Measurements from ENCODE around the gene DOHH.
"Not testable (repeated sequence)": the region's sequence is repeated elsewhere in the genome, so short reads cannot be mapped to it uniquely, and the experiment has no call there.

Gene DOHH

DNA sequence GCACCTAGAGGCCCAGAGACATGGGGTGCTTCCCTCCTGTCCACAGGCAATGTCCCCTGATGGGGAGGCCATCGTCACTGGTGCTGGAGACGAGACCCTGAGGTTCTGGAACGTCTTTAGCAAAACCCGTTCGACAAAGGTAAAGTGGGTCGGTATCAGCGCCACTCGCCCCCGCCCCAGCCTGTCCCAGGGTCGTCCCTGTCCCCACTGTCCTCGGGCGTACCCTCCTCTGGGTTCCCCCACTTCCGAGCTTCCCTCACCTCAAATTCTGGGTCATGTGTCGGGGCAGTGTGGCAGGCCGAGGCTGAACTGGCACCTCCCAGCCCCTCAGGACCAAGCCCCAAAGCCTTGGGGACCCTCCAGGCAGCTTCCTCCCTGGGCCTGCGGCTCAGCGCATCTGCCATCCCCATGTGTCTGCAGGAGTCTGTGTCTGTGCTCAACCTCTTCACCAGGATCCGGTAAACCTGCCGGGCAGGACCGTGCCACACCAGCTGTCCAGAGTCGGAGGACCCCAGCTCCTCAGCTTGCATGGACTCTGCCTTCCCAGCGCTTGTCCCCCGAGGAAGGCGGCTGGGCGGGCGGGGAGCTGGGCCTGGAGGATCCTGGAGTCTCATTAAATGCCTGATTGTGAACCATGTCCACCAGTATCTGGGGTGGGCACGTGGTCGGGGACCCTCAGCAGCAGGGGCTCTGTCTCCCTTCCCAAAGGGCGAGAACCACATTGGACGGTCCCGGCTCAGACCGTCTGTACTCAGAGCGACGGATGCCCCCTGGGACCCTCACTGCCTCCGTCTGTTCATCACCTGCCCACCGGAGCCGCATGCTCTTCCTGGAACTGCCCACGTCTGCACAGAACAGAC is 34.1 kb upstream of the DOHH start:
- no peak for DNase-seq (ENCODE audit: low spot score)

GRCh38 chr19:3533563-3534216 is 33.2 kb upstream of the DOHH start:
- DNase-seq (ENCODE audit: low spot score) = no peak

GRCh38 chr19:3533033-3533432 is 32.6 kb upstream of the DOHH start:
- DNase-seq (ENCODE audit: low spot score) = no peak

GRCh38 chr19:3532154-3532786 is 31.8 kb upstream of the DOHH start:
- no peak for DNase-seq (ENCODE audit: low spot score)

DNA sequence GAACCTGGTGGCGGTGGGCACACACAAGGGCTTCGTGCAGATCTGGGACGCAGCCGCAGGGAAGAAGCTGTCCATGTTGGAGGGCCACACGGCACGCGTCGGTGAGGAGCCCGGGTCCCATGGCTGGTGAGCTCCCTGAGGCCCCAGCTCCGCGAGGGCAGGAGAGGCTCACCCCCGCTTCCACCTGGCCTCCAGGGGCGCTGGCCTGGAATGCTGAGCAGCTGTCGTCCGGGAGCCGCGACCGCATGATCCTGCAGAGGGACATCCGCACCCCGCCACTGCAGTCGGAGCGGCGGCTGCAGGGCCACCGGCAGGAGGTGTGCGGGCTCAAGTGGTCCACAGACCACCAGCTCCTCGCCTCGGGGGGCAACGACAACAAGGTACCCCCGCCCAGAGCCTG is 31.2 kb upstream of the DOHH start:
- DNase-seq (ENCODE audit: low spot score) = no peak

DNA sequence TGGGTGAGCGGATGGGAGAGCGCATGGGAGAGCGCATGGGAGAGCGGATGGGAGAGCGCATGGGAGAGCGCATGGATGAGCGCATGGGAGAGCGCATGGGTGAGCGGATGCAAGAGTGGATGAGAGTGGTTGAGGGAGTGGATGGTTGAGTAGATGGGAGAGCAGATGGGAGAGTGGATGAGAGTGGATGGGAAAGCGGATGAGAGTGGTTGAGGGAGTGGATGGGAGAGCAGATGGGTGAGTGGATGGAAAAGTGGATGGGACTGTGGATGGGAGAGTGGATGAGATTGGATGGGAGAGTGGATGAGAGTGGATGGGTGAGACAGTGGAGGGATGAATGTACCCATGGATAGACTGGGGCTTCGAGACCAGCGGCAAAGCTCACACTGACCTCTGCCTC is 29.9 kb upstream of the DOHH start:
- no peak for DNase-seq (ENCODE audit: low spot score)

- DNase-seq (ENCODE audit: low spot score) = not testable (repeated sequence)
Measured at GRCh38 chr19:3529299-3529698, 28.8 kb upstream of the DOHH start.

DNA sequence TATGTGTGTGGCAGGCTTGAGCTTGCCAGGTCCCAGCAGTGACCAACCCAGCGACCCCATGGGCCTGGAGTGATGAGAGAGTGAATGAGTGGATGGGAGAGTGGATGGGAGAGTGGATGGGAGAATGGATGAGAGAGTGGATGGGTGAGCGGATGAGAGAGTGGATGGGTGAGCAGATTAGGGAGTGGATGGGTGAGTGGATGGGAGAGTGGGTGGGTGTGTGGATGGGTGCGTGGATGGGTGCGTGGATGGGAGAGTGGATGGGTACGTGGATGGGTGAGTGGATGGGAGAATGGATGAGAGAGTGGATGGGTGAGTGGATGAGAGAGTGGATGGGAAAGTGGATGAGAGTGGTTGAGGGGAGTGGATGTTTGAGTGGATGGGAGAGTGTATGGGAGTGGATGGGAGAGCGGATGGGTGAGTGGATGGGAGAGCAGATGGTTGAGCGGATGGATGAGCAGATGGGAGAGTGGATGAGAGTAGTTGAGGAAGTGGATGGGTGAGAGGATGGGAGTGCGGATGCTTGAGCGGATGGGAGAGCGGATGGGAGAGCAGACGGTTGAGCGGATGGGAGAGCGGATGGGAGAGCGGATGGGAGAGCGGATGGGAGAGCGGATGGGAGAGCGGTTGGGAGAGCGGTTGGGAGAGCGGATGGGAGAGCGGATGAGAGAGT is 28.2 kb upstream of the DOHH start:
- no peak for DNase-seq (ENCODE audit: low spot score)

DNA sequence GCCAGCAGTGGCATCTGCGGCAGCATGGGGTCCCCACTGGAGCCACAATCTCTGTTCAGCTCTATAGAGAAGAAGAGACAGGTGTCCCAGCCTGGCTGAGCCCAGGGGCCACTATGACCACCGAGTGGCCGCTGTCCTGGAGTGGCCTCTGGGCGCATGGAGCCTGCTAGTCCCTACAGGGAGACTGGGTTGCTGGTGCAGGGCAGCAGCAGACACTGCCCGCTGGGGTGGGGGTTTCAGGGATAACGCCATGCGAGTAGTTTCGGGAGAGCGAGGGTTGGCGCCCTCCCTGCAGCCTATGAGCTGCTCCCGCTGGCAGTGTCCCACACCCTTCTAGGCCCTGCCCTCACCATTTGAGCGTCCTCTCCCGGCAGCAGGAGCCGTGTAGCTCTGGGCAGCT is 27.6 kb upstream of the DOHH start:
- no peak for DNase-seq (ENCODE audit: low spot score)

DNA sequence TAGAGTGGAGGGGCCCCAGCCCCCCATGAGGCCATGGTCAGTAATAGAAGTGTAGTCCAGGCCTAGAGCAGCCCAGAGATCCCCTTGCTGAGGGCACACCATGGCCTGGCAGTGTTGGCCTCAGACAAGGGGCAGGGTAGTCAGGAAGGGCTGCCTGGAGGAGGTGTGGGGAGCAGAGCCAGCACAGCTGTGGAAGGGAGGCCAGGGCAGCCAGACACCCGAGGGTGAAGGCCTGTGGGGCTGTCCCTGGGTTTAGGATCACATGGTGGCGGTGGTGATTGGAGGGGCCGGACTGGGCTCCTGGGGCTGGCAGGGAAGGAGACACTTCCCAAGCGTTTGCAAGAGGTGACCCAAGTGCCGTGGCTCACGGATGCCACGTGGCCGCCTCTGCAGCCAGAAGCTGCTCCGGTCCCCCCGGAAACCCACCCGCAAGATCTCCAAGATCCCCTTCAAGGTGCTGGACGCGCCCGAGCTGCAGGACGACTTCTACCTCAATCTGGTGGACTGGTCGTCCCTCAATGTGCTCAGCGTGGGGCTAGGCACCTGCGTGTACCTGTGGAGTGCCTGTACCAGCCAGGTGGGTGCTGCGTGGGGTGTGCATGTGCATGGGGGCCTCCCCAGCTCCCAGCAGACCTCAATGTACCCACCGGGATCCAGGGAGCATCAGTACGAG is 26.9 kb upstream of the DOHH start:
- no peak for DNase-seq (ENCODE audit: low spot score)

- no peak for DNase-seq (ENCODE audit: low spot score)
Measured at GRCh38 chr19:3526507-3527237, 26.2 kb upstream of the DOHH start.

DNA sequence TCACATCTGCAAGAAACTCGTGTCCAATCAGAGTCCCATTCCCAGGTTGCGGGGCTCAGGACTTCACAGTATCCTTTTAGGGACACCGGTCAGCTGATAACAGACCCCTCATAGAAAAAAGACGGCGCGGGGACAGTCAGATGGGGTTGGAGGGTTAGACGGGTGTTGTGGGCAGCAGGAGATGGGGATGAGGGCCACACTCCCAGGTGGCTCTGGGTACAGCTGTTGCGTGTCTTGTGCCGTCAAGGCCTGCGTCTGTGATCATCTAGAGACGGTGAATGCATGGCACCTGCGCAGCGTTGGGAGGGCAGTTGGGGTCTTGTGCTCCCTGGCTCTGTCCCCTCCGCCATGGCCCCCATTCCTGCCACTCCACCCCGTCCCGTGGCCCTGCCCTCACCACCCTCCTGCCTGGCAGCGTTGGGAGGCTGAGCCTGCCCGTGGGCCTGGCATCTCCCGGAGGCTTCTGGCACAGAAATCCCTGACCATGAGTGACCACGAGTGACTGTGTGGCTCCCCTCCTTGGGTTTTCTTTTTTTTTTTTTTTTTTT is 24.5 kb upstream of the DOHH start:
- DNase-seq (ENCODE audit: low spot score) = no peak

DNA sequence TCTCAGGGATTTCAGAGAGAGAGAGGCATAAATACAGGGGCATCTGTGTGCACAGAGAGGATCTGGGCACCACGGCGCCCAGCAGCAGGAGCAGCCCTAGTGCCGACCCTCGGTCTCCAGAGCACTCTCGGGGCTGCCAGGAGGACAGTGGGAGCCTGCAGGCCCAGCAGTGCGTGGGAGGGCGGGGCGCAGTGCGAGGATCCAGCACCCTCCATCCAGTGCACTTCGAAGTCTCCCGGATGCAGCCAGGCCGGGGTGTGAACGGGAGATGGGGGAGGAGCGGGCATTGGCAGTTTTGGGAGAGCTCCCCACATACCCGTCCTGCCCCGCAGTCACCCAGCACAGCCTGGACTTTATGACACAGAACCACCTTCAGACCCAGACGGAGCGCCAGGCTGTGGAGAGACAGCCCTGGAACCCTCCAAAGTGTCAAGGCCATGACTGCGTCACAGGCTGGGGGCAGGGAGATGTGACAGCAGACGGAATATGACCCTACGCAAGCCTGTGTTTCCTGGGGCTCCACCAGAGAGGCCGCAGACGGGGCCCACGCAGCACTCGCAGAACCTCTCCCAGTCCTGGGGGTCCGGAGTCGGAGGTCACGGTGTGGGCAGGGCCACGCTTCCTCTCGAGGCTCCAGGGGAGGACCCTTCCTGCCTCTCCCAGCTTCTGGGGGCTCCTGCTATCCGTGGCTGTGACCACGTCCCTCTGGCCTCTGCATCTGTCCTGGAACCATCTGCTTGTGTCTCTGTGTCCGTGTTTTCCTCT is 23.8 kb upstream of the DOHH start:
- DNase-seq (ENCODE audit: low spot score) = no peak

GRCh38 chr19:3523361-3524077 is 23.0 kb upstream of the DOHH start:
- no peak for DNase-seq (ENCODE audit: low spot score)

DNA sequence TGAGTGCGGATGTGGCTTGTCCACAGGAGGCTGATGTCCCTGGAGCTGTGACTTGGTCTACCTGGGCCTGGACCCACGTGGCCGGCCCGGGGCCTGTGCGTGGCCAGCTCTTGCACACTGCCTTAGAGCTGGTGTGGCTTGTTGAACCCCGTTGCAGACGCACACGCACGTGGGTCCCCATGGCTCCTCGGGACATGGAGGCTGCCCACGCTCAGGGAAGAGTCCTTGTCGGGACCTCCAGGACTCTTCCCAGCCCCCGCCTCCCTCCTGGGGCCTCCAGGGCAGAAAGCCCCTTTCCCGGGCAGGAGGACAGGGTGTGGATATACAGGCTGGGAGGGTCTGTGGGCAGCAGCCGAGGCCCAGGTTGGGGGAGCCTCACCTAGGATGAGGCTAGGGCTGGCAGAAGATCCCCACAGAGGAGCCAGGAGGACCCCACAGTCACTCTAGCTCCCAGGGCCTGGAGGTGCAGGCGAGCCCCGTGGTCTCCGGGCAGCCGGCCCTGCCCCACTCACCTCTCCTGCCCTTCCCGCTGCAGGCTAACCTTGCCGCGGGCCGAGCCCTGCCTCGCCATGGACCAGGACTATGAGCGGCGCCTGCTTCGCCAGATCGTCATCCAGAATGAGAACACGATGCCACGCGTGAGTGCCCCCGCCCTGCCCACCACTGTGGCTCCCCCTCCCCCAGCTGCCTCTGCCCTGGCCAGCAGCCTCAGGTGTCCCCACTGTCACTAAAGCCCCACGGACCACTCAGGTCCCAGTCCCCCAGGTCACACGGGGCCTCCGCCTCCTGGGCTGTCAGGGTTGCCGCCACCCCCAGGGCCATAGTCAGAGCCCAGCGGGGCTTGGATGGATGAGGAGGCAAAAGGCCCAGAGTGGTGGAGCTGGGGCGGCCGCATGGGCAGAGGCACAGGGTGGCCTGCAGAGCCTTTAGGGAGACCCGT is 22.2 kb upstream of the DOHH start:
- DNase-seq (ENCODE audit: low spot score) = no peak

DNA sequence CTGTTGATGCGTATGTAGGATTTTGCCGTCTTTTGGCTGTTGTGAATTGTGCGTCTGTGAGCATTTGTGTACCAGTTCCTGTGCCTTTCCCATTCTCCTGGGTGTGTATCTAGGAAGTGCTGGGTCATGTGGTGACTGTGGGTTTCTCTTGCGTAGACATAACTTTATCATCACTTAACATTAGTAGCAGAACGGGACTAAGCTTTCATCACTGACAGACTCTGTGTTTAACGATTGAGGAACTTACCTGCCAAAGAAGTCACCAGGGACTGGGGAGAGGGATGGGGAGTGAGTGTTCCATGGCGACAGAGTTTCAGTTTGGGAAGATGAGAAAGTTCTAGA is 20.6 kb upstream of the DOHH start:
- DNase-seq (ENCODE audit: low spot score) = no peak

GRCh38 chr19:3520166-3521103 is 20.0 kb upstream of the DOHH start:
- no peak for DNase-seq (ENCODE audit: low spot score)

Data from Ammon's horn (tissue), 1 donor.